Neural crest cell (in vitro differentiated cells): Measurements from ENCODE around the gene ARHGDIB. TPM values are rescaled to one million over a fixed set of nuclear protein-coding genes. Genes with fewer than 3 reads are reported as not detected.
A peak's percentile ranks its signal among the peaks of the same experiment; 100 is the strongest.

ENCODE experiments used
- DNase-seq: peaks from one replicate; pipeline ENCODE4 v3.0.0; 2021; ENCODE audit warnings: low read depth, mixed read lengths, low spot score
- H3K27ac Mint-ChIP-seq: one replicate; pipeline ENCODE4 v1.8.0; 2021; ENCODE audit warnings: mild to moderate bottlenecking, mixed read lengths; ENCODE audit not compliant: unreplicated experiment
- H3K27me3 Mint-ChIP-seq: 2 replicates; pipeline ENCODE4 v1.8.0; 2021; ENCODE audit warnings: low read depth, mild to moderate bottlenecking, mixed read lengths
- H3K36me3 Mint-ChIP-seq: 2 replicates; pipeline ENCODE4 v1.8.0; 2021; ENCODE audit warnings: low read depth, mild to moderate bottlenecking, mixed read lengths
- H3K4me1 Mint-ChIP-seq: 2 replicates; pipeline ENCODE4 v1.8.0; 2021; ENCODE audit warnings: mixed read lengths
- H3K4me3 Mint-ChIP-seq: one replicate; pipeline ENCODE4 v1.8.0; 2021; ENCODE audit warnings: mild to moderate bottlenecking, mixed read lengths
- H3K9me3 Mint-ChIP-seq: 2 replicates; pipeline ENCODE4 v1.8.0; 2021; ENCODE audit warnings: mixed read lengths
- total RNA-seq: library from RNA; stranded (reverse); gene quantifications from 2 replicates; pipeline ENCODE4 v1.2.1, GENCODE V29; 2021
- TF ChIP-seq, protein P1 (sequence below): fragments of 200-600 bp; sonication (generic); conservative IDR thresholded peaks from 2 replicates; pipeline ENCODE4 v1.5.0; 2021; ENCODE audit warnings: antibody characterized with exemption, mild to moderate bottlenecking

ARHGDIB gene
- total RNA-seq, 1 donor from 2014 or later, result 1.5 TPM

DNA sequence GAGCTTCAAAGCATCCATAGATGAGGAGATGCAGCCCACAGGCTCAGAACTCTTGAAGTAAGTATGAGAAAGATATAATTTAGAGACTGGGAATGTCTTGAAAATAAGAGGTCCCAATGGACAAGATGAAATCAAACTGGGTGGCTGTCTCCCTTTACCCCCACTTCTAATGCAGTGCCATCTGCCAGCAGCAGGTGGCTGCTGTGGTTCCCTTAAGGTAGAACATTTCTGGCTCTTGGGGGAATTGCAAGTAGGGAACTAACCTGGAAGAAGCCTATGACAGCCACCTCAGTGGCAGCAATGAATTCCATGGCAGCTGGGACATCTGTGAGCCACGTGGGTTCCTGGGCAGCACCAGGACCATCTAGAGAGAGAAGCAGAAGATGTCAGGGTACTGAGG, 23.7 kb downstream of the ARHGDIB start:
- Mint-ChIP-seq H3K27me3 (no peaks in the 10 kb centered on the region), H3K36me3 (peaks cover 5% of the 10 kb centered on the region)

DNA sequence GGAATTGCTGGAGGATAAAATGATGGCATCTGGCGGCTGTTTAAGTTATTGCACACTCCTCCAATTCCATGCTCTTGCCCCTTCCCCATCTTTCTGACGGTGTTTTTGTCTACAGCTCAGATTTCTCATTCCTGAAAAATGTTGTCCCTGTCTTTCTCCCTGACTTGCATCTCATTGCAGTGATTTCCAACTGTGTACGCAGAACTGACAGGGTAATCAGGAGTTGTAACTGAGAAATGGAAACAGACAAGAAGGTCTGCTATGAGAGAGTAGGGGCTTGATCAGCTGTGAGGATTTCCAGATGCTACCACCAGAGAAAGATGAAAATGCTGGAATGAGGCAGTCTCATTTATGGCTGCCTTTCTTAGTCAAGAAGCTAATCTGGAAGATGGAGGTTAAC, 24.4 kb downstream of the ARHGDIB start:
- TF ChIP-seq, protein P1, sequence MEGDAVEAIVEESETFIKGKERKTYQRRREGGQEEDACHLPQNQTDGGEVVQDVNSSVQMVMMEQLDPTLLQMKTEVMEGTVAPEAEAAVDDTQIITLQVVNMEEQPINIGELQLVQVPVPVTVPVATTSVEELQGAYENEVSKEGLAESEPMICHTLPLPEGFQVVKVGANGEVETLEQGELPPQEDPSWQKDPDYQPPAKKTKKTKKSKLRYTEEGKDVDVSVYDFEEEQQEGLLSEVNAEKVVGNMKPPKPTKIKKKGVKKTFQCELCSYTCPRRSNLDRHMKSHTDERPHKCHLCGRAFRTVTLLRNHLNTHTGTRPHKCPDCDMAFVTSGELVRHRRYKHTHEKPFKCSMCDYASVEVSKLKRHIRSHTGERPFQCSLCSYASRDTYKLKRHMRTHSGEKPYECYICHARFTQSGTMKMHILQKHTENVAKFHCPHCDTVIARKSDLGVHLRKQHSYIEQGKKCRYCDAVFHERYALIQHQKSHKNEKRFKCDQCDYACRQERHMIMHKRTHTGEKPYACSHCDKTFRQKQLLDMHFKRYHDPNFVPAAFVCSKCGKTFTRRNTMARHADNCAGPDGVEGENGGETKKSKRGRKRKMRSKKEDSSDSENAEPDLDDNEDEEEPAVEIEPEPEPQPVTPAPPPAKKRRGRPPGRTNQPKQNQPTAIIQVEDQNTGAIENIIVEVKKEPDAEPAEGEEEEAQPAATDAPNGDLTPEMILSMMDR, result no peak
- Mint-ChIP-seq H3K9me3 (peaks cover 3% of the 10 kb centered on the region), H3K27me3 (no peaks in the 10 kb centered on the region), H3K36me3 (peaks cover 3% of the 10 kb centered on the region), H3K4me1 (no peaks in the 10 kb centered on the region), H3K4me3 (no peak overlapping the region), H3K27ac (no peak overlapping the region)
- no peak for DNase-seq

More for the DNA sequence above, 23.7 kb downstream of the ARHGDIB start:
- Mint-ChIP-seq H3K4me1 (no peaks in the 10 kb centered on the region), H3K9me3 (peaks cover 5% of the 10 kb centered on the region), H3K27ac (no peak overlapping the region), H3K4me3 (no peak overlapping the region)
- DNase-seq, result no peak
- TF ChIP-seq, protein P1, result peak; percentile 23

DNA sequence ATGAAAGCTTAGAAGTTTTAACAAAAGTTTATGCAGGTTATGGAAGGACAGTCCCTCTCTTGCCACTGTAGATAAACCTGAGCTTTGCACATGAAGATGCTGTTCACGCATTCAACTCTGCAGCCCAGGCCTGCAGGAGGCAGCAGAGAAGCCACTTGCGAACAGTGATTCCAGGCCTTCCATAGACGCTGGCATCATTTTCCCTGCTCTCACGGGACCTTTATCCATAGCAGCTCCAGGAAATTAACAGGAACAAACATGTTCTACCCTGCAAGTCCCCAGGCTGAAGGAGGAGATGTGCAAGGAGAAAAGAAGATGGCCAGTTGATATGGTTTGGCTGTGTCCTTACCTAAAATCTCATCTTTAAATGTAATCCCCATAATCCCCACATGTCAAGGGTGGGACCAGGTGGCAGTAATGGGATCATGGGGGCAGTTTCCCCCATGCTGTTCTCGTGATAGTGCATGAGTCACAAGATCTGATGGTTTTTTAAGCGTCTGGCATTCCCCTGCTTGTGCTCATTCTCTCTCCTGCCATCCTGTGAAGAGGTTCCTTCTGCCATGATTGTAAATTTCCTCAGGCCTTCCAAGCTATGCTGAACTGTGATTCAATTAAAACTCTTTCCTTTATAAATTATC, 25.1 kb downstream of the ARHGDIB start:
- Mint-ChIP-seq H3K27me3 (no peaks in the 10 kb centered on the region), H3K36me3 (no peaks in the 10 kb centered on the region), H3K9me3 (no peaks in the 10 kb centered on the region), H3K27ac (no peak overlapping the region), H3K4me1 (no peaks in the 10 kb centered on the region), H3K4me3 (no peak overlapping the region)
- no peak for DNase-seq
- TF ChIP-seq, protein P1, result peak; percentile 32

DNA sequence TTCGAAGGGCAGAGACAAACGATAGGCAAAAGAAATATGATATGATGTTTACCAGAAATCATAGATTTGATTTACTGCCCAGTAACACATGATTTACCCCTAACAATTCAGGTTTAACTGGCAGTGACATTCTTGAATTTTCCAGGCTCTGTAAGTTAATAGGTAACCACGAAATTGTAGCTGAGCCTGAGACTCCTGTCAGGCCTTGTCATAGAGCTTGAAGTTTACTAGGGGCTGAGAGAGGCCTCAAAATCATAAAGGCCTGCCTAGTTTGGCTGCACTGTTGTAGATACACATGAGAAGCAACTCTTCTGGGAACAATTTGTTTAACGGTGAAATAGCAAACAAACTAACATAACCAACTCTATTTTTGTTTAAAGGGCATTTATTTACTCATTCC, 26.4 kb downstream of the ARHGDIB start:
- no peak overlapping the region for H3K27ac Mint-ChIP-seq
- no peaks in the 10 kb centered on the region for H3K9me3 Mint-ChIP-seq

DNA sequence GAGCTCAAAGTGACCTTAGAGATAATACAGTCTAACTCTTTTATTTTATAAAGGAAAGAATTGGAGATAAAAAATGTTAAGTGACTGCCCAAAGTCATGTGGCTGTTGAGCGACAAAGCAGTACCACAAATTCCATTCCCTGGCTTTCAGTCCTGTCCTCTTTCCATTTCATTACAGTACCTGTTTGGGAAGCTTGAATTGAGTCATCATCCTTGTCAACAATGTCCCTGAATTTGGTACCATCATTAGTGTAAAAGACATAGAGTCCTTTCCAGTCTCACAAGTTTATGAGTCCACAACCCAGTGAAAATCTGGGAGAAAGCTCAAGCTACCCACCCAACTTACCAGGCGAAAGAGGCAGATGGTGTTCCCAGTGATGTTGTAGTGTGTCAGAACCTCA, 26.9 kb downstream of the ARHGDIB start:
- no peaks in the 10 kb centered on the region for H3K36me3 Mint-ChIP-seq
- TF ChIP-seq, protein P1, result no peak
- H3K4me1 Mint-ChIP-seq, result no peaks in the 10 kb centered on the region
- no peak overlapping the region for H3K27ac Mint-ChIP-seq
- DNase-seq, result no peak
- H3K9me3 Mint-ChIP-seq, result no peaks in the 10 kb centered on the region
- no peak overlapping the region for H3K4me3 Mint-ChIP-seq
- no peaks in the 10 kb centered on the region for H3K27me3 Mint-ChIP-seq

More for the DNA sequence above, 26.4 kb downstream of the ARHGDIB start:
- no peak for DNase-seq
- TF ChIP-seq, protein P1, result no peak
- Mint-ChIP-seq H3K4me1 (no peaks in the 10 kb centered on the region), H3K36me3 (no peaks in the 10 kb centered on the region), H3K27me3 (no peaks in the 10 kb centered on the region), H3K4me3 (no peak overlapping the region)
